Lung (tissue), 12 donors: ENCODE measurements around the gene KIAA1671. TPM values are rescaled to one million over a fixed set of nuclear protein-coding genes. Genes with fewer than 3 reads are reported as not detected.

ENCODE experiments used
- ATAC-seq: fragments of 200-7000 bp; cut with Tn5 transposase; one replicate; pipeline ENCODE4 v1.9.1; 2020; ENCODE audit warnings: moderate number of reproducible peaks; ENCODE audit not compliant: insufficient read depth, low FRiP score
- DNase-seq, 3 donors: peaks; one replicate each; pipeline ENCODE4 v3.0.0-alpha.2; 2013 to 2017
- H3K27ac ChIP-seq, 2 donors: one replicate each; pipeline ENCODE4 v1.5.1; 2013; ENCODE audit warnings: mild to moderate bottlenecking in 2 of 2, moderate library complexity in 2 of 2, control low read depth in 1 of 2, inconsistent platforms in 1 of 2, low read depth in 1 of 2, low read length in 1 of 2
- H3K27me3 ChIP-seq, 3 donors: one replicate each; pipeline ENCODE4 v1.5.1; 2013; ENCODE audit warnings: low read length in 2 of 3; ENCODE audit not compliant: control insufficient read depth in 3 of 3, insufficient read depth in 3 of 3
- H3K36me3 ChIP-seq, 4 donors: one replicate each; pipeline ENCODE4 v1.5.1; 2013; ENCODE audit warnings: low read length in 4 of 4, mild to moderate bottlenecking in 1 of 4, moderate library complexity in 1 of 4; ENCODE audit not compliant: control insufficient read depth in 4 of 4, insufficient read depth in 4 of 4
- H3K4me1 ChIP-seq, 5 donors: one replicate each; pipeline ENCODE4 v1.5.1; 2013; ENCODE audit warnings: low read length in 5 of 5, mild to moderate bottlenecking in 2 of 5, moderate library complexity in 1 of 5; ENCODE audit not compliant: control insufficient read depth in 5 of 5, insufficient read depth in 5 of 5
- H3K4me3 ChIP-seq: one replicate; pipeline ENCODE4 v1.5.1; 2013; ENCODE audit warnings: mild to moderate bottlenecking, control low read depth, moderate library complexity
- H3K9ac ChIP-seq, 2 donors: one replicate each; pipeline ENCODE4 v1.5.1; 2013; ENCODE audit warnings: low read length in 2 of 2, control low read depth in 1 of 2; ENCODE audit not compliant: insufficient read depth in 1 of 2
- H3K9me3 ChIP-seq, 4 donors: one replicate each; pipeline ENCODE4 v1.5.1; 2013; ENCODE audit warnings: low read length in 3 of 4, mild to moderate bottlenecking in 1 of 4, moderate library complexity in 1 of 4; ENCODE audit not compliant: control insufficient read depth in 4 of 4, insufficient read depth in 3 of 4
- CTCF ChIP-seq: IDR thresholded peaks from 2 replicates; pipeline ENCODE4 v1.5.1; 2012; ENCODE audit warnings: mild to moderate bottlenecking; ENCODE audit errors: control extremely low read depth, extremely low read depth
- WGBS, 2 donors: extraction: QIAGEN DNeasy Blood & Tissue Kit; methylation state at CpG; one replicate each; pipeline ENCODE4 v1.1.7; 2013; 5-methylcytosine and 5-hydroxymethylcytosine counted together
- polyA plus RNA-seq, 2 donors: library from polyadenylated mRNA; stranded (reverse); fragments of 200-250 nt; gene quantifications; one replicate each; pipeline ENCODE4 v1.2.1, GENCODE V29; 2013
- total RNA-seq, 2 donors: library from RNA; depleted of rRNA in 1 of 2; stranded (reverse); fragments of >200 nt in 1 of 2; gene quantifications; one replicate each; pipeline ENCODE4 v1.2.1, GENCODE V29; 2014 to 2021
- donor health status: control.
- donor health status: control.
- donor health status: Bipolar disorder and iron deficiency.
- donor health status: healthy.
- donor health status: DM: yes; HTN: yes; CAD: no.

Gene KIAA1671
- total and polyA plus RNA-seq, 4 donors = 7.6 to 44.6 (median 24.0) TPM

- Histone ChIP-seq H3K36me3 (no peaks in the 10 kb centered on the region), H3K27ac (no peak overlapping the region), H3K9ac (no peak overlapping the region), H3K4me3 (no peak overlapping the region), H3K4me1 (peaks cover 0 to 11% (median 0%) of the 10 kb centered on the region in 5 donors), H3K9me3 (no peaks in the 10 kb centered on the region), H3K27me3 (peaks cover 0 to 17% (median 3%) of the 10 kb centered on the region in 3 donors)
- TF ChIP-seq CTCF = no peak
- ATAC-seq = no peak
- DNase-seq = no peak
- WGBS, 2 donors = 88 to 91% methylated on average over 13 of the region's 13 CpGs
Measured at GRCh38 chr22:24948356-24949202, 3.9 kb upstream of the KIAA1671 start.

GRCh38 chr22:24950272-24950902 lies 2.1 kb upstream of the KIAA1671 start:
- Histone ChIP-seq H3K4me1 (peaks cover 0 to 20% (median 0%) of the 10 kb centered on the region in 5 donors), H3K9ac (no peak overlapping the region), H3K4me3 (no peak overlapping the region), H3K36me3 (no peaks in the 10 kb centered on the region), H3K27me3 (peaks cover 0 to 25% (median 3%) of the 10 kb centered on the region in 3 donors), H3K9me3 (no peaks in the 10 kb centered on the region), H3K27ac (no peak overlapping the region)
- WGBS, 2 donors = 28 to 30% methylated on average over 7 of the region's 7 CpGs
- DNase-seq (peak in 1 of 3 donors; percentile 29), ATAC-seq (no peak)
- no peak for TF ChIP-seq CTCF

GRCh38 chr22:24952837-24953383 lies 394 bp downstream of the KIAA1671 start:
- H3K9ac ChIP-seq = peak overlapping the region in 1 of 2 donors; percentile 55
- ATAC-seq (peak; percentile 16), DNase-seq (peak; percentile 33 to 47 (median 39))
- H3K4me1 ChIP-seq = peaks cover 0 to 24% (median 0%) of the 10 kb centered on the region in 5 donors
- H3K4me3 ChIP-seq = peak overlapping the region; percentile 63
- H3K27ac ChIP-seq = peak overlapping the region; percentile 34 to 93
- H3K9me3 ChIP-seq = no peaks in the 10 kb centered on the region
- H3K36me3 ChIP-seq = no peaks in the 10 kb centered on the region
- H3K27me3 ChIP-seq = peaks cover 0 to 25% (median 3%) of the 10 kb centered on the region in 3 donors
- 0 to 1% methylated on average over 31 to 35 of the region's 35 CpGs for WGBS, 2 donors
- TF ChIP-seq CTCF = no peak
